K562 (cell line): ENCODE results near the gene ODAD4. TPM values are rescaled to one million over a fixed set of nuclear protein-coding genes. Genes with fewer than 3 reads are reported as not detected.
A peak's percentile ranks its signal among the peaks of the same experiment; 100 is the strongest.

Experiments
- CBX2 ChIP-seq: fragments of 200-600 bp; sonication (generic); IDR thresholded peaks from one replicate; pipeline ENCODE4 v1.6.1; 2012; ENCODE audit warnings: mild to moderate bottlenecking, low read length, inconsistent platforms; ENCODE audit not compliant: insufficient read depth, poor library complexity, severe bottlenecking
- CHD1 ChIP-seq: fragments of 200-600 bp; sonication (generic); IDR thresholded peaks from one replicate; pipeline ENCODE4 v1.6.1; 2012; ENCODE audit warnings: mild to moderate bottlenecking, moderate library complexity, low read length, inconsistent platforms
- DMBX1 ChIP-seq: fragments of 250-450 bp; sonication (Bioruptor Pico); IDR thresholded peaks from 2 replicates; pipeline ENCODE4 v1.8.0; 2022; ENCODE audit warnings: inconsistent platforms, mild to moderate bottlenecking, moderate library complexity, borderline replicate concordance
- GABPA ChIP-seq: fragments of 200-800 bp; sonication (Bioruptor generic); conservative IDR thresholded peaks from 2 replicates; pipeline ENCODE4 v1.6.1; 2016; ENCODE audit warnings: low read depth, missing genetic modification characterization, missing compliant biosample characterization
- HDAC1 ChIP-seq, 2 experiments: fragments of 450-650 bp; IDR thresholded peaks; 2 replicates each; pipeline ENCODE4 v1.6.1; 2016 to 2017; ENCODE audit warnings: inconsistent platforms in 1 of 2, mild to moderate bottlenecking in 1 of 2, moderate library complexity in 1 of 2
- JUNB ChIP-seq: fragments of 450-650 bp; formaldehyde crosslinking; conservative IDR thresholded peaks from 2 replicates; pipeline ENCODE4 v1.4.0; 2020; ENCODE audit warnings: mild to moderate bottlenecking
- PHB2 ChIP-seq: fragments of 450-650 bp; IDR thresholded peaks from 2 replicates; pipeline ENCODE4 v1.6.1; 2017; ENCODE audit warnings: low read depth
- SMAD2 ChIP-seq: fragments of 150-350 bp; IDR thresholded peaks from 2 replicates; pipeline ENCODE4 v1.6.1; 2014; ENCODE audit warnings: low read depth, mild to moderate bottlenecking, low read length
- SUPT5H ChIP-seq: fragments of 450-650 bp; IDR thresholded peaks from 2 replicates; pipeline ENCODE4 v1.6.1; 2016
- ZBTB17 ChIP-seq: fragments of 450-650 bp; formaldehyde crosslinking; IDR thresholded peaks from 2 replicates; pipeline ENCODE4 v1.4.0; 2020; ENCODE audit warnings: mild to moderate bottlenecking
- ZNF121 ChIP-seq: sonication (generic); formaldehyde crosslinking; conservative IDR thresholded peaks from 2 replicates; pipeline ENCODE4 v1.8.0; 2022; ENCODE audit warnings: missing genetic modification reagents
- ZNF316 ChIP-seq: fragments of 450-650 bp; IDR thresholded peaks from 2 replicates; pipeline ENCODE4 v1.6.1; 2016
- polyA plus RNA-seq, 8 experiments: library from polyadenylated mRNA; depleted of rRNA in 4 of 8; stranded (reverse) in 5 of 8; unstranded in 3 of 8; fragments of >200 nt; fragmentation: Nextera tagmentation in 2 of 8; fragmentation: Illumina TruSeq in 1 of 8; extraction: Ambion mirVana in 2 of 8; extraction: Trizol in 1 of 8; gene quantifications; 2 replicates each; pipeline versions ENCODE4 v1.2.1 to v1.2.3, GENCODE V29; 2011 to 2014; ENCODE audit warnings: inconsistent platforms in 1 of 8, missing spikeins in 1 of 8
- total RNA-seq, 7 experiments: library from RNA; depleted of rRNA in 6 of 7; stranded (reverse); fragments of >200 nt in 6 of 7; fragmentation: Illumina TruSeq in 2 of 7; extraction: Trizol in 2 of 7; gene quantifications; 2 replicates each; pipeline versions ENCODE4 v1.2.1 to v1.2.3, GENCODE V29; 2011 to 2021; ENCODE audit warnings: low replicate concordance in 1 of 7
- TF ChIP-seq, protein P1 (sequence below): fragments of 450-650 bp; IDR thresholded peaks from one replicate; pipeline ENCODE4 v1.6.1; 2018; ENCODE audit warnings: mild to moderate bottlenecking, moderate library complexity; ENCODE audit not compliant: partially characterized antibody
- TF ChIP-seq, protein P2 (sequence below): fragments of 250-450 bp; sonication (Bioruptor Pico); IDR thresholded peaks from 2 replicates; pipeline ENCODE4 v1.4.0; 2020; ENCODE audit warnings: mild to moderate bottlenecking
- TF ChIP-seq, protein P3 (sequence below), 2 experiments: fragments of 450-650 bp in 1 of 2; sonication (generic) in 1 of 2; formaldehyde crosslinking in 1 of 2; IDR thresholded peaks; 2 replicates each; pipeline versions ENCODE4 v1.7.1 to v1.9.0; 2016 to 2022; ENCODE audit warnings: inconsistent platforms in 1 of 2, mild to moderate bottlenecking in 1 of 2, missing genetic modification reagents in 1 of 2

Gene ODAD4
- total and polyA plus RNA-seq, 9 of the 15 experiments (the other 6 are each of a cell fraction or from before 2014, with no cell fraction given) = 0.09 to 0.98 (median 0.51) TPM

DNA sequence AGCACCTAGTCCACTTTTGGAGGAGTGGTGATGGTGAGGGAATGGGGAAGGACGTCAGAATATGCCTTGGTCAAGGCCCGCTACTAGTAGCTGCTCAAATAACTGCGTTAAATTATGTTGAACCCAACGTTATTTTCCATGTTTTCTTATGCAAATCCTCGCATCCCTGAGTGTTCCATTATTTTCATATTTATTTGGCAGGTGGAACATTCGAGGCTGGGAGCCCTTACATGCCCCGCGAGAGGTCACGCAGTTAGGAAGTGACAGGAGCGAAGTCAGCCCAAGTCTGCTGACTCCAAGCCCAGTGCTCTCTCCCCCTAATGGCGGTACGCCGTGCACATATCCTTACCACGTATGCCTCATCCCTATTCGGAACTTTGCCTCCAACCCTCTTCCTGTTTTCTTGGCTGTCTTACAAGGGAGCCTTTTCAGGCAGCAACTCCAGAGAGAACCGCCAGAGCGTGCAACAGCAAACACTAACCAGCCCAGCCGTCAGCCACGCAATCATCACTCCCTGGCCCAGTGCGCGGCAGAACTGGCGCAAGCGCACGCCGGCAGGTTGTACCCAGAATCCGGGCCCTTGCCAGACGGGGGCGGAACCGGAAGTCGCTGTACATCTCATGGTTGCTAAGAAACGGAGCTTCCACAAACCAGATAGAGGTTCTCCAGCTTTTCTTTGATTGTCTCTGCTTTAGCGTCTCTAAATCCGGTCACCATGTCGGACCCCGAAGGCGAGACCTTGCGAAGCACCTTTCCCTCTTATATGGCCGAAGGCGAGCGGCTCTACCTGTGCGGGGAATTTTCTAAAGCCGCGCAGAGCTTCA lies at the start of gene ODAD4 (continued):
- TF ChIP-seq, protein P1, sequence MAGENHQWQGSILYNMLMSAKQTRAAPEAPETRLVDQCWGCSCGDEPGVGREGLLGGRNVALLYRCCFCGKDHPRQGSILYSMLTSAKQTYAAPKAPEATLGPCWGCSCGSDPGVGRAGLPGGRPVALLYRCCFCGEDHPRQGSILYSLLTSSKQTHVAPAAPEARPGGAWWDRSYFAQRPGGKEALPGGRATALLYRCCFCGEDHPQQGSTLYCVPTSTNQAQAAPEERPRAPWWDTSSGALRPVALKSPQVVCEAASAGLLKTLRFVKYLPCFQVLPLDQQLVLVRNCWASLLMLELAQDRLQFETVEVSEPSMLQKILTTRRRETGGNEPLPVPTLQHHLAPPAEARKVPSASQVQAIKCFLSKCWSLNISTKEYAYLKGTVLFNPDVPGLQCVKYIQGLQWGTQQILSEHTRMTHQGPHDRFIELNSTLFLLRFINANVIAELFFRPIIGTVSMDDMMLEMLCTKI = no peak
- TF ChIP-seq ZBTB17 (no peak), PHB2 (no peak), ZNF121 (CRISPR knock-in tag) (no peak), ZNF316 (peak; percentile 9; the same call in 1 of the 2 replicates), SUPT5H (peak; percentile 90), DMBX1 (CRISPR knock-in tag) (0 out of 2 replicates have a peak, but pooled peaks have one; percentile 24), SMAD2 (no peak), JUNB (no peak), GABPA (peak; percentile 92), HDAC1 (IDR thresholded peaks at IDR 0.05) (peak in 1 of 2 experiments; percentile 86; a peak in 2 of 4 replicates), CBX2 (no peak), CHD1 (peak; percentile 45)
- TF ChIP-seq, protein P2, sequence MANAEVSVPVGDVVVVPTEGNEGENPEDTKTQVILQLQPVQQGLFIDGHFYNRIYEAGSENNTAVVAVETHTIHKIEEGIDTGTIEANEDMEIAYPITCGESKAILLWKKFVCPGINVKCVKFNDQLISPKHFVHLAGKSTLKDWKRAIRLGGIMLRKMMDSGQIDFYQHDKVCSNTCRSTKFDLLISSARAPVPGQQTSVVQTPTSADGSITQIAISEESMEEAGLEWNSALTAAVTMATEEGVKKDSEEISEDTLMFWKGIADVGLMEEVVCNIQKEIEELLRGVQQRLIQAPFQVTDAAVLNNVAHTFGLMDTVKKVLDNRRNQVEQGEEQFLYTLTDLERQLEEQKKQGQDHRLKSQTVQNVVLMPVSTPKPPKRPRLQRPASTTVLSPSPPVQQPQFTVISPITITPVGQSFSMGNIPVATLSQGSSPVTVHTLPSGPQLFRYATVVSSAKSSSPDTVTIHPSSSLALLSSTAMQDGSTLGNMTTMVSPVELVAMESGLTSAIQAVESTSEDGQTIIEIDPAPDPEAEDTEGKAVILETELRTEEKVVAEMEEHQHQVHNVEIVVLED (CRISPR knock-in tag) = peak; percentile 39; the same call in 1 of the 2 replicates
- TF ChIP-seq, protein P3, sequence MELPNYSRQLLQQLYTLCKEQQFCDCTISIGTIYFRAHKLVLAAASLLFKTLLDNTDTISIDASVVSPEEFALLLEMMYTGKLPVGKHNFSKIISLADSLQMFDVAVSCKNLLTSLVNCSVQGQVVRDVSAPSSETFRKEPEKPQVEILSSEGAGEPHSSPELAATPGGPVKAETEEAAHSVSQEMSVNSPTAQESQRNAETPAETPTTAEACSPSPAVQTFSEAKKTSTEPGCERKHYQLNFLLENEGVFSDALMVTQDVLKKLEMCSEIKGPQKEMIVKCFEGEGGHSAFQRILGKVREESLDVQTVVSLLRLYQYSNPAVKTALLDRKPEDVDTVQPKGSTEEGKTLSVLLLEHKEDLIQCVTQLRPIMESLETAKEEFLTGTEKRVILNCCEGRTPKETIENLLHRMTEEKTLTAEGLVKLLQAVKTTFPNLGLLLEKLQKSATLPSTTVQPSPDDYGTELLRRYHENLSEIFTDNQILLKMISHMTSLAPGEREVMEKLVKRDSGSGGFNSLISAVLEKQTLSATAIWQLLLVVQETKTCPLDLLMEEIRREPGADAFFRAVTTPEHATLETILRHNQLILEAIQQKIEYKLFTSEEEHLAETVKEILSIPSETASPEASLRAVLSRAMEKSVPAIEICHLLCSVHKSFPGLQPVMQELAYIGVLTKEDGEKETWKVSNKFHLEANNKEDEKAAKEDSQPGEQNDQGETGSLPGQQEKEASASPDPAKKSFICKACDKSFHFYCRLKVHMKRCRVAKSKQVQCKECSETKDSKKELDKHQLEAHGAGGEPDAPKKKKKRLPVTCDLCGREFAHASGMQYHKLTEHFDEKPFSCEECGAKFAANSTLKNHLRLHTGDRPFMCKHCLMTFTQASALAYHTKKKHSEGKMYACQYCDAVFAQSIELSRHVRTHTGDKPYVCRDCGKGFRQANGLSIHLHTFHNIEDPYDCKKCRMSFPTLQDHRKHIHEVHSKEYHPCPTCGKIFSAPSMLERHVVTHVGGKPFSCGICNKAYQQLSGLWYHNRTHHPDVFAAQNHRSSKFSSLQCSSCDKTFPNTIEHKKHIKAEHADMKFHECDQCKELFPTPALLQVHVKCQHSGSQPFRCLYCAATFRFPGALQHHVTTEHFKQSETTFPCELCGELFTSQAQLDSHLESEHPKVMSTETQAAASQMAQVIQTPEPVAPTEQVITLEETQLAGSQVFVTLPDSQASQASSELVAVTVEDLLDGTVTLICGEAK (IDR thresholded peaks at IDR 0.05) = peak; percentile 80
- TF ChIP-seq, protein P3 (CRISPR knock-in tag; IDR thresholded peaks at IDR 0.05) = no peak
